ENCODE results near the gene AMN.
"Not testable (repeated sequence)": the region's sequence is repeated elsewhere in the genome, so short reads cannot be mapped to it uniquely, and the experiment has no call there.

The AMN gene

DNA sequence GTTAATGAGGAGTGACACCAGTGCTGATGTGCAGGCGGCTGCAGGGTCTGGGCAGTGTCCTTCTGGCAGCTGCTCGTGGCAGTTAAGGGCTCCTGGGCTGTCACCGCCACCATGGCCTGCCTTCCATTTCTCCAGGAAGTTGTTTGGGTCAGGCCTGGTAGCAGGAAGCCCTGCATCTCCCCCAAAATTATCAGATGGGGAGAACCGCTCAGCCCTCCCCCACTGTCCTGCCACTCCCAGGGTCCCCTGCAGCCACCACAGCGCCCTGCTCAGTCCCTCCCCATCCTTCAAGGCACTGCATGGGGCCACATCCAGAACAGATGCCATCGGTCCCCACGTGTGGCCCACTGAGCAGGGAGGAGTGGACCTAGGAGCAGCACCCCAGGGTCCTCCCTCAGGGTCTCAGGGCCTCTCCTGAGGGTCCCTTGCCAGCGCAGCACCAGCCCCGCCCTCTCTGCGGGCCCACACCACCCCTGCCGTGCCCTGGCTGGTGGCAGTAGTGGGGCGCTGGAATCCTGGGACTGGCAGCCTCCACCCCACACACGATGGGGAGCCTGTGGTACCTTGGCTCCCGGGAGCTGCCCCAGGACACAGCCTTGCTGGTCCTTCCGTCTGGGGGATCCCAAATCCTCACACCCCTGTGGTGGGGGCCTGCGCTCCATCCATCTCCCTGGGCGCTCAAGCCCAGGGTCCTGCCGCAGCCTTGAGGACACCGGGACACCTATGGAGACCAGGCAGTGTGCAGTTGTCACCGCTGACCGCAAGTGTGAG, 10.3 kb upstream of the AMN start:
- in situ Hi-C loops (cut with HindIII; ENCODE audit: low sequenced_read_pairs): no loop called here

GRCh38 chr14:102913341-102914211, 8.9 kb upstream of the AMN start:
- in situ Hi-C loops (cut with HindIII; ENCODE audit: low sequenced_read_pairs): no loop called here

GRCh38 chr14:102914474-102915291, 7.8 kb upstream of the AMN start:
- in situ Hi-C loops (cut with HindIII; ENCODE audit: low sequenced_read_pairs): no loop called here

DNA sequence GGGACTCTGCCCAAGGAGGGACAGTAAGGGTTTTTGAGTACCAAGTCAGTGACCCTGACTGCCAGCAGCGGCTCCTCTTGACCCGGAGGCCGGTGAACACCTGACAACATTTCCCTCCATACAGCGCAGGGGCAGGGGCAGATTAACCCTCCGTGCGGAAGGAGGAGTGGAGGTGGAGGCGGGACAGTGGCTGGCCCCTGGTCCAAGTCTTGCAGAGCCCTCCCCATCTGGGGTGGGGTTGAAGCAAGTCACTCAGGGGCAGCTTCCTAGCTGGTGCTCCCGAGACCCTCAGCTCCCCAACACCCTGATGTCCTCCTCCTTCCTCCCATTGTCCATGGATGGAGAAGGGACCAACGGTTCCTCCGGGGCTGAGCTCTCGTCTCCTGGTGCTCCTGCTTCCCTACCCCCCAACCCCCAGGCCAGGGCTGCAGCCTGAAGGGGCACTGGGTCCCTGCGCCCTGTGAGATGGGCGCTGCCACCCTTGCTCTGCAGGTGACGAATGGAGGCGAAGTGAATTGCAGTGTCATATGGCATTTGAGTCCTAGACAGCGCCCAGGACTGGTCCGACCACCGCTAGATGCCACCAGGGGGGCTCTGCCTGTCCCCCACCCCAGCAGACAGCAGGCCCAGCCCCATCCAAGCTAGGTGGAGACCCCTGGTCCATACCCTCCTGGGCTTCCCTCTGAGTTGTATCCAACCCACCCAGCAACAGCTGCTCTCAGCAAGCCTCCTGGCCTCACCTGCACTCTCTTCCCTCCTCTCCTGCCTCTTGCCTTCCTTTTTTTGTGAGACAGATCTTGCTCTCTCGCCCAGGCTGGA, 7.0 kb upstream of the AMN start:
- in situ Hi-C loops (cut with HindIII; ENCODE audit: low sequenced_read_pairs): no loop called here

DNA sequence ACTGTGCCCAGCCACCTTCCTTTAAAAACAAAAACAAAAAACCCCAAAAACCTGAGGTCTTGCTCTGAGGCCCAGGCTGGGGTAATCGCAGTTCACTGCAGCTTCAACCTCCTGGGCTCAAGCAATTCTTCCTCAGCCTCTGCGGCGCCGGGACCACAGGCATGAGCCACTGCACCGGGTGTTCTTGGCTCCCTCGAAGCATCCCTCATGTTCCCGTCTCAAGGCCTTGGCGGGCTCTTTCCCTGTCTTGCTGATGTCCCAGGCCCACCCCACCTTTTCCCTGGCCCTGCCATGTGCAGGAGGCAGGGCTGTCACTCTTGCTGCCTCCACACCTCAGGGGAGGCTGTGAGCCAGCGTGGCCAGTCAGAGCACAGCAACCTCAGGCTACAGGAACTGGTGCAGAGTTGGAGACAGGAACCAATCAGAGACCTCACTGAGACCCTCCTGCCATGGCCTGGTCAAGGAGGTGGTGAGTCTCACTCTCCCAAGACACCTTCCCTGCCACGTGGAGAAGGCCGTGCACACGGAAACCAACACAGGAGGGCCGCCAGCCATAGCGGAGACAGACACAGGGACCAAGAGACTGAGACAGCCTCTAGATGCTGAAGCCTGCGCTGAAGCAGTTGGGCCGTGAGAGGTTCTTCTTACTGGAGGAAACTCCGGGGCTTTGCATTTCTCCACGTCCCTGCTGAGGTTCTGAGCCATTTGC, 6.0 kb upstream of the AMN start:
- in situ Hi-C loops (cut with HindIII; ENCODE audit: low sequenced_read_pairs): no loop called here

GRCh38 chr14:102917056-102917385, 5.4 kb upstream of the AMN start:
- in situ Hi-C loops (cut with HindIII; ENCODE audit: low sequenced_read_pairs): no loop called here

DNA sequence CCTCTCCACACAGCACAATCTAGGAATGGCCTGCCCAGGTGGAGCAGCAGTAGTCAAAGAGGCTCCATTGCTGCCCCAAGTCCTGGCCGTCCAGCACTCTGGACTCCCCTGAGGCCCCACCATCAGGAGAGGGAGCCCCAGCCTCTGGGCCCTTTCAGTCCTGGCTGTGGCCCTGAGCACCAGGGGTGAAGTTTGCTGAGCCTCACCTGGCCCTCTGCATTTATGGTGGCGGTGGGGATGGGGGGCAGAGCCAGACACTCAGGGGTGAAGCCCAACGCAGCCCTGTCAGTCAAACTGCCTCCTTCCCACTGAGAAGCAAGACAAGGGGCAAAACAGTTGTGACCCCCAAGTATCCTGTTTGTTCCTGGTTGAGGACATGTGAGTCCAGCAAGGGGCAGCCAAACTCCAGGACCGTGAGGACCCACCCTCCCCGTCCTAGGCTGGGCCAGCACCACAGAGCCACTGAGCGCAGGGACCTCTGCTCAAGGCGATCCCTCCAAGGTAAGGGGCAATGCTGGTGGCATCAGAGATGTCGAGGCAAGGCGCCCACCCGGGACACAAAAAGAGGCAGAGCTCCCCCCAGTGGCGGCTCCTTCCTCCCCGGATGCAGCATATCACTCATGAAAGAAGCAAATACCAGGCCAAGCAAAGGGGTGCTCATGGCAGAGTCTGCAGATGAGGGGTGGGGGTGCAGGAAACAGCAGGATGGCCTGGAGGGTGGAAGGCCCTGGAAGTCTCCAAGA, 4.8 kb upstream of the AMN start:
- in situ Hi-C loops (cut with HindIII; ENCODE audit: low sequenced_read_pairs): no loop called here

- in situ Hi-C loops (cut with HindIII; ENCODE audit: low sequenced_read_pairs): no loop called here
Measured at GRCh38 chr14:102918438-102918837, 4.0 kb upstream of the AMN start.

DNA sequence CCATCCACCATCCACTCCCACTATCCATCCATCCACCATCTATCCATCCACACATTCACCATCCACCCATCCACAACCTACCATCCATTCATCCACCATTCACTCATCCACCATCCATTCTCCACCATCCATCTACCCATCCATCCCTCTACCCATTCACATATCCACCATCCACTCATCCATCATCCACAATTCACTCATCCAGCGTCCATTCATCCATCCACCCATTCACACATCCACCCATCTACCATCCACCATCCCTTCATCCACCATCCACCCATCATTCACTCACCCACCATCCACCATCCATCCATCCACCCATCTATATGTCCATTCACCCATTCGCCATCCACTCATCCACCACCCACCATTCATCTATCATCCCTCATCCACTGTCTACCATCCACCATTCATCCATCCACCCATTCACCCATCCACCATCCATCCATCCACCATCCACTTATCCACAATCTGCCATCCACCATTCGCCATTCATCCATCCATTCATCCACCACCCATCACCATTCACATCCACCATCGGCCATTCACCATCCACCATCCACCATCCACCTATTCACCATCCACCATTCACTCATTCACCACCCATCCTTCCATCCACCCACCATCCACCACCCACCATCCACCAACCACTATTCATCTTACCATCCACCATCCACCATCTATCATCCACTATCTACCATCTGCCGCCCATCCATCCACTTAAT, 2.0 kb upstream of the AMN start:
- in situ Hi-C loops (cut with HindIII; ENCODE audit: low sequenced_read_pairs): no loop called here

DNA sequence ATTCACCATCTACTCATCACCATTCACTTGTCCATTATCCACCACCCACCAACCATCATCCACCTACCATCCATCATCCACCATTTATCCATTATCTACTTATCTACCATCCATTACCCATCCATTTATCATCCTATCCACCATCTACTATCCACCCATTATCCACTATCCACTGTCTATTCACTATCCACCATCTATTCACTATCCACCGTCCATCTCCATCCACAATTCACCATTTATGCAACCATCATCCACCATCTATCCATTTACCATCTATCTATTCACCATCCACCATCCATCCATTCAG, 1.5 kb upstream of the AMN start:
- in situ Hi-C loops (cut with HindIII; ENCODE audit: low sequenced_read_pairs): no loop called here

DNA sequence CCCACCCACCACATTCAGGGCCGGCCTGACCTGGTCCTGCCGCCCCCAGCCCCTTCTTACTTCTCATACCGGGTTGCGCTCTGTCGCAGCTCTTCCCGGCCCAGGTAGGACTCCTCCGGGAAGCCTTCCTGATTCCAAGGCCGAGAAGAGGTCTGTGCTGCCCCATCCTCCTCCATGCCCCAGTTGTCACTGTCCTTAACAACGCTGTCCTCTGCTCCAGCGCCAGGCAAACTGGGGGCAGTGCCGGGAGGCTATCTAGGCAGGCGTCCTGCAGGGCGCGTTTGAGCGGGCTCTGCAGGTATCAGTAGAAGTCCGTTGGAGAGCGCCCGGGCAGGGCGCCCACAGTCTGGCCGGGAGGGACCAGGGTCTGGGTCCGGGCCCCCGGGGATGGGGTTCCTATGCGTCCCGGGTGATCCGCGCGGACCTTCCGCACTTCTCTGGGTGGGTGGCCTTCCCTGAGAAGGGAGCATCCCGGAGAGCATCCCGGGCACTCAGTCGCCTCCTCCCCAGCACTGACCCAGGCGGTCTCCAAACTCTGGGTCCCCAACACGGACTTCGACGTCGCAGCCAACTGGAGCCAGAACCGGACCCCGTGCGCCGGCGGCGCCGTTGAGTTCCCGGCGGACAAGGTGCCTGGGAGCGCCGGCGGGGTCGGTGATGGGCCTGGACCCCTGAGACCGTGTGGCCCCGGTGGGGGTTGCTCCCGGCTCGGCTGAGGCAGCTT, 900 bp downstream of the AMN start:
- in situ Hi-C loops (cut with HindIII; ENCODE audit: low sequenced_read_pairs): no loop called here

- in situ Hi-C loops (cut with HindIII; ENCODE audit: low sequenced_read_pairs): no loop called here
Measured at GRCh38 chr14:102923925-102924486, 1.5 kb downstream of the AMN start.

DNA sequence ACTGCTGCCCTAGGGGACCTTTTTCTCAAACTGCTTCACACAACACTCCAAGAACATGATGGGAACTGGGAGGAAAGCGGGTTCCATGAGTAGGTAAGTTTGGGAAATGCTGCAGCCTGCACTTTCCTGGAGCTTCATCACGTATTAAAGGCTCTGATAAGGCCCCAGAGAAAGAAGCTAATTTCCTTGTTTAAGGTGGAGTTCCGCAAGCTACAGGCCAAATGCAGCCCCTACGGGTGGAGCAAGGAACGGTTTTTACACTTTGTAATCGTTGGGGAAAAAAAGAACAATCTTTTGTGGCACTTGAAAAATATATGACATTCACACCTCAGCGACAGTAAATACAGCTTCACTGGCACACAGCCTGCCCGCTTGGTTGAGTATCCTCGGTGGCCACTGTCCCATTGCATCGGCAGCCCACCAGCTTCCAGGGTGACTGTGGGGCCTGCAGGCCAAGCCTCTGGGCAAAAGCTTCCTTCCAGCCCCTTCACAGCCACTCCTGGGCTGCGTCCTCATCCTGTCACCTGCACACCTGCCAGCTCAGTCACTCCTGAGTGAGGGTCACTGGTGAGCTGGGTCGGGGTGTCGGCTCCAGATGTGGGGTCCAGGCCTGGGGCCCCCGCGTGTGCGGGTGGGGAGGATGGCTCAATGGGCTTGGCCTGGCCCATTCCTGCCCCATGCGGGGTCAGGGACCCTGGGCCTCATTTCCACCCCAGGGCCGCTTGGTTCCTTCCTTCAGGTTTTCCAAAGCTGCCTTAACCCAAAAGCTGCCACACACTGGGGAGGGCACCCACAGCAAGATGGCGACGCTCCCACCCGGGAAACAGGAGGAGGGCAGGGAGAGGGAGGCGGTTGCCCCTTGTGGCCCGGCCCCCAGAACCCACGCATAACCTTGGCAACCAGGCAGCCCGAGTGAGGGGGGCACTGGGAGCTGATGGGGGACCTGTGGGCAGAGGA, 2.4 kb downstream of the AMN start:
- in situ Hi-C loops (cut with HindIII; ENCODE audit: low sequenced_read_pairs): no loop called here

DNA sequence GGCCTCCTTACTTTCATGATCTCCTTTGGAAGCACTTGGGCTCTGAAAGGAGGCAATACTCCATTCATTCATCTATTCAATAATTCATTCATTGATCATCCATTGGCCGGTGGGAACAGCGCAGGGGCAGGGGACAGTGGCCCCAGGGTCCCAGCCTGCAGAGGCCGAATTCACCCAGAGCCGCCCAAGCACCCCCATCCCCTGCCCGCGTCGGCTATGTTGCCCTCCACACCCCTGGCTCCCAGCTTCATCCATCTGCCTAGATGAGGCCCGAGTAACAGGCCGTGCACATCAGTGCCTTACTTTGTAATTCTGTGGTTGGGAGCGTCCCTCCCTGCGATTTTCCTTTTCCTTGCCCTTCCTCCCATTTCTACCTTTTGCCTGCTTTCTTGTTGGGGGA, 3.2 kb downstream of the AMN start:
- in situ Hi-C loops (cut with HindIII; ENCODE audit: low sequenced_read_pairs): no loop called here

DNA sequence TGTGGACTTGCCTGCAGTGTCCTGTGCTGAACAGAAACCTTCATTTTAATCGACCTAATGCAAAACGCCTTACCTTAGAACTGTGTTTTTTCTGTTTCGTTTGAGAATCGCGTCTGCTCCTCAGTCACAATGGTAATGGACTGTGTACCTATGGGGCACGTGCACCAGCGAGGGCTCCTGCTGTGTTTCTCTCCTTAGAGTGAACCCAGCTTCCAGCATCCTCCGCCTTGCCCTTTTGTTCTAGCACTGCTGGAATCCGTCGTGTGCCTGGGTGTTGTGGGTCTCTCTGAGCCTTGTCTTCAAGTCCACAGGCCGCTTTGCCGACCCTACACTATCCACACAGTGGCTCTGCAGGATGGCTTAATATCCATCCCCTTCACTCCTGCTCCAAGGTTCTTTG, 3.6 kb downstream of the AMN start:
- in situ Hi-C loops (cut with HindIII; ENCODE audit: low sequenced_read_pairs): no loop called here

DNA sequence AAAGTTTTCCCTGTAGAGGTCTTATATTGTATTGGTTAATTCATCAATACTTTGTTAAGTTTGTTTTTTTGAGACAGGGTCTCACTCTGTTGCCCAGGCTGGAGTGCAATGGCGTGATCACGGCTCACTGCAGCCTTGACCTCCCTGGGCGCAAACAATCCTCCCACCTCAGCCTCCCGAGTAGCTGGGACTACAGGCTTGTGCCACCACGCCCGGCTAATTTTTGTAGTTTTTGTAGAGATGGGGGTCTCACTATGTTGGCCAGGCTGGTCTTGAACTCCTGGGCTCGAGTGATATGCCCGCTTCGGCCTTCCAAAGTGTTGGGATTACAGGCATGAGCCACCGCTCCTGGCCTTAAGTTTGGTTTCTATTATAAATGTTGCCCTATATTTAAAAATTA, 4.4 kb downstream of the AMN start:
- in situ Hi-C loops (cut with HindIII; ENCODE audit: low sequenced_read_pairs): not testable (repeated sequence)

DNA sequence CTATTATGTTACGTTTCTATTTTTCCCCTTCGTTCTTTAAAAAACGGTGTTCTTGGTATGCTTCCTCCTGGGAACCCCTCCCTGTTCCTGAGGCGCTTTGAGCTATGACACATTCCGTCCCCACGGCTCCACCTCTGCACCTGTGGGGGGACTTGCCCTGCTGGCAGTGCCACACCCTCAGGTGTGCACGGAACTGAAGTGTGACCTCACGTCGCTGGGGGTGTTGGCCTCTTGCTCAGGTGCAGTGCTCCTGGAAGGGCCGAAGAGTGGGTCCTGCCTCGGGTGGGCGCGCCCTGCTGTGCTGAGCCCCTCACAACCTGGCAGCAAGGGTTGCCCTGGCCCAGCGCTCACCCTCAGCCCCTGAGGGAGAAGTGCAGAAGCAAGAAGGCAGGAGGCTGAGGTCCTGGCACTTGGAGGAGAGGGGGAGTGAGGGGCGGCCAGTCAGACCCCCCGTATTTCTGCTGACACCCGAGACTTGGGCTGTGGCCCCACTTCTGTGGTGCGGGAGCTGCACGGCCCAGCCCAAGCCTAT, 4.9 kb downstream of the AMN start:
- in situ Hi-C loops (cut with HindIII; ENCODE audit: low sequenced_read_pairs): no loop called here
